Osteoblast (primary cell): ENCODE results near the gene TRIOBP. TPM values are rescaled to one million over a fixed set of nuclear protein-coding genes. Genes with fewer than 3 reads are reported as not detected.

Experiments
- DNase-seq: peaks from one replicate; pipeline ENCODE4 v3.0.0; 2011; ENCODE audit warnings: low spot score, mixed read lengths; ENCODE audit not compliant: insufficient read length; ENCODE audit errors: missing footprints
- H2AFZ ChIP-seq: 2 replicates; pipeline ENCODE4 v1.6.0; 2011; ENCODE audit warnings: mild to moderate bottlenecking, low read length
- H3K27ac ChIP-seq: 2 replicates; pipeline ENCODE4 v1.5.1; 2011; ENCODE audit warnings: mild to moderate bottlenecking, low read depth, low read length, moderate library complexity
- H3K27me3 ChIP-seq: 2 replicates; pipeline ENCODE4 v1.6.0; 2012; ENCODE audit warnings: mild to moderate bottlenecking, control low read depth, inconsistent platforms, low read length, moderate library complexity; ENCODE audit not compliant: insufficient read depth
- H3K36me3 ChIP-seq: 2 replicates; pipeline ENCODE4 v1.5.1; 2011; ENCODE audit warnings: mild to moderate bottlenecking, low read length, control low read depth, moderate library complexity; ENCODE audit not compliant: insufficient read depth
- H3K4me1 ChIP-seq: 2 replicates; pipeline ENCODE4 v1.5.1; 2011; ENCODE audit warnings: mild to moderate bottlenecking, low read length, control low read depth, moderate library complexity; ENCODE audit not compliant: insufficient read depth
- H3K4me2 ChIP-seq: 2 replicates; pipeline ENCODE4 v1.6.0; 2011; ENCODE audit warnings: mild to moderate bottlenecking, low read length; ENCODE audit not compliant: insufficient read depth
- H3K4me3 ChIP-seq: fragments of 200-600 bp; sonication (generic); 3 replicates; pipeline ENCODE4 v1.5.1; 2012; ENCODE audit warnings: mild to moderate bottlenecking, low read length, inconsistent platforms; ENCODE audit not compliant: insufficient read depth
- H3K79me2 ChIP-seq: 2 replicates; pipeline ENCODE4 v1.6.0; 2012; ENCODE audit warnings: mild to moderate bottlenecking, low read length, control low read depth, inconsistent platforms; ENCODE audit not compliant: insufficient read depth
- H3K9me3 ChIP-seq: 2 replicates; pipeline ENCODE4 v1.5.1; 2011; ENCODE audit warnings: low read depth, low read length, control low read depth
- H4K20me1 ChIP-seq: 2 replicates; pipeline ENCODE4 v1.6.0; 2012; ENCODE audit warnings: mild to moderate bottlenecking, low read length, control low read depth; ENCODE audit not compliant: insufficient read depth
- CTCF ChIP-seq: IDR thresholded peaks from 2 replicates; pipeline ENCODE4 v1.5.1; 2011; ENCODE audit warnings: mild to moderate bottlenecking, low read depth, low read length, moderate library complexity; ENCODE audit errors: extremely low read depth
- total RNA-seq: library from RNA; depleted of rRNA; stranded (reverse); fragments of >200 nt; gene quantifications from 2 replicates; pipeline ENCODE4 v1.2.3, GENCODE V29; 2012

The TRIOBP gene
- total RNA-seq, 1 donor: 162 TPM

- TF ChIP-seq CTCF: no peak
- DNase-seq: peak; percentile 47
- peaks cover 13% of the 10 kb centered on the region for H3K79me2 ChIP-seq
Observed at GRCh38 chr22:37809672-37810333, 113.0 kb downstream of the TRIOBP start.

DNA sequence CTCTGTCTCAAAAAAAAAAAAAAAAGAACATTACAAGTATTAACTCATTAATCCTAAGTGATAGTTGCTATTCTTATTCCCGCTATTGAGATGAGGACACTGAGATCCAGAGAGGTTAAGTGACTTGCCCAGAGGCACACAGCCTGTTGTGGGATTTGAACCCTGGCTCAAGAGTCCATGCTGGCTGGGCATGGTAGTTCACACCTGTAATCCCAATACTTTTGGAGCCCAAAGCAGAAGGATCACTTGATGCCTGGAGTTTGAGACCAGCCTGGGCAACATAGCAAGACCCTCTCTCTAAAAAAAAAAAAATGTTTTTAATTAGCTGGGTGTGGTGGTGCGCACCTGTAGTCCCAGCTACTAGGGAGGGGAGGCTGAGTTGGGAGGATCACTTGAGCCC is 115.0 kb downstream of the TRIOBP start:
- peaks cover 10% of the 10 kb centered on the region for H3K4me1 ChIP-seq
- no peak overlapping the region for H3K27ac ChIP-seq
- no peak overlapping the region for H2AFZ ChIP-seq
- peaks cover 2% of the 10 kb centered on the region for H4K20me1 ChIP-seq
- no peaks in the 10 kb centered on the region for H3K36me3 ChIP-seq
- TF ChIP-seq CTCF: no peak
- no peaks in the 10 kb centered on the region for H3K9me3 ChIP-seq
- no peak for DNase-seq
- H3K4me2 ChIP-seq: no peak overlapping the region
- H3K4me3 ChIP-seq: no peak overlapping the region
- H3K79me2 ChIP-seq: peaks cover 3% of the 10 kb centered on the region
- H3K27me3 ChIP-seq: no peaks in the 10 kb centered on the region

More at GRCh38 chr22:37809672-37810333, 113.0 kb downstream of the TRIOBP start:
- H3K4me3 ChIP-seq: no peak overlapping the region
- no peaks in the 10 kb centered on the region for H3K36me3 ChIP-seq
- no peaks in the 10 kb centered on the region for H3K9me3 ChIP-seq
- H2AFZ ChIP-seq: no peak overlapping the region
- H3K4me1 ChIP-seq: peaks cover 25% of the 10 kb centered on the region
- no peak overlapping the region for H3K27ac ChIP-seq
- H3K4me2 ChIP-seq: no peak overlapping the region
- H4K20me1 ChIP-seq: peaks cover 2% of the 10 kb centered on the region
- no peaks in the 10 kb centered on the region for H3K27me3 ChIP-seq

GRCh38 chr22:37812869-37813678 is 116.2 kb downstream of the TRIOBP start:
- H2AFZ ChIP-seq: no peak overlapping the region
- peaks cover 4% of the 10 kb centered on the region for H3K4me1 ChIP-seq
- DNase-seq: peak; percentile 37
- no peaks in the 10 kb centered on the region for H4K20me1 ChIP-seq
- H3K4me2 ChIP-seq: no peak overlapping the region
- H3K4me3 ChIP-seq: no peak overlapping the region
- no peaks in the 10 kb centered on the region for H3K27me3 ChIP-seq
- no peaks in the 10 kb centered on the region for H3K9me3 ChIP-seq
- H3K27ac ChIP-seq: no peak overlapping the region
- H3K79me2 ChIP-seq: no peaks in the 10 kb centered on the region
- no peak for TF ChIP-seq CTCF
- H3K36me3 ChIP-seq: no peaks in the 10 kb centered on the region

GRCh38 chr22:37815593-37815992 is 118.7 kb downstream of the TRIOBP start:
- no peaks in the 10 kb centered on the region for H4K20me1 ChIP-seq
- DNase-seq: peak; percentile 51
- H3K4me3 ChIP-seq: no peak overlapping the region
- no peaks in the 10 kb centered on the region for H3K9me3 ChIP-seq
- H3K36me3 ChIP-seq: no peaks in the 10 kb centered on the region
- peaks cover 9% of the 10 kb centered on the region for H3K4me1 ChIP-seq
- no peak overlapping the region for H3K4me2 ChIP-seq
- H3K27me3 ChIP-seq: peaks cover 11% of the 10 kb centered on the region
- TF ChIP-seq CTCF: no peak
- no peaks in the 10 kb centered on the region for H3K79me2 ChIP-seq
- no peak overlapping the region for H3K27ac ChIP-seq
- H2AFZ ChIP-seq: no peak overlapping the region
